H1 (cell line): ENCODE measurements around the gene RAB22A.

Experiments
- CREB1 ChIP-seq: IDR thresholded peaks from 2 replicates; pipeline ENCODE4 v1.6.1; 2012; ENCODE audit warnings: inconsistent platforms
- EGR1 ChIP-seq: IDR thresholded peaks from 2 replicates; pipeline ENCODE4 v1.6.1; 2011; ENCODE audit warnings: low read depth, low read length, borderline replicate concordance
- EP300 ChIP-seq, 2 experiments: IDR thresholded peaks; 1 replicate in 1 of 2; 2 replicates in 1 of 2; pipeline ENCODE4 v1.6.1; 2011 to 2012; ENCODE audit warnings: low read depth in 2 of 2, low read length in 2 of 2, mild to moderate bottlenecking in 2 of 2, borderline replicate concordance in 1 of 2, inconsistent platforms in 1 of 2, moderate library complexity in 1 of 2
- KDM1A ChIP-seq: fragments of 200-600, 300-600 bp; sonication (generic); IDR thresholded peaks from 2 replicates; pipeline ENCODE4 v1.7.1; 2016; ENCODE audit warnings: mild to moderate bottlenecking, low read length, borderline replicate concordance
- PHF8 ChIP-seq: fragments of 200-600 bp; sonication (generic); conservative IDR thresholded peaks from 2 replicates; pipeline ENCODE4 v1.7.1; 2012; ENCODE audit warnings: low read depth, mild to moderate bottlenecking, inconsistent platforms, low read length, moderate library complexity
- POLR2A ChIP-seq, 2 experiments: IDR thresholded peaks; 1 replicate in 1 of 2; 2 replicates in 1 of 2; pipeline ENCODE4 v1.6.1; 2011; ENCODE audit warnings: low read depth in 2 of 2, low read length in 2 of 2, mild to moderate bottlenecking in 2 of 2; ENCODE audit errors: control extremely low read depth in 1 of 2
- POLR2AphosphoS5 ChIP-seq: IDR thresholded peaks from 2 replicates; pipeline ENCODE4 v1.6.1; 2011; ENCODE audit warnings: low read depth, low read length
- RBBP5 ChIP-seq: IDR thresholded peaks from 2 replicates; pipeline ENCODE4 v1.7.1; 2012; ENCODE audit warnings: low read depth, mild to moderate bottlenecking, inconsistent platforms, low read length, moderate library complexity, borderline replicate concordance
- RFX5 ChIP-seq: IDR thresholded peaks from 2 replicates; pipeline ENCODE4 v1.6.1; 2011; ENCODE audit warnings: low read depth, low read length, improper control_type of control experiment, borderline replicate concordance
- SIN3A ChIP-seq, 2 experiments: IDR thresholded peaks in 1 of 2; conservative IDR thresholded peaks in 1 of 2; 2 replicates each; pipeline ENCODE4 v1.6.1; 2011 to 2012; ENCODE audit warnings: low read length in 2 of 2, improper control_type of control experiment in 1 of 2, low read depth in 1 of 2, mild to moderate bottlenecking in 1 of 2
- SP2 ChIP-seq: IDR thresholded peaks from 2 replicates; pipeline ENCODE4 v1.6.1; 2012; ENCODE audit warnings: mild to moderate bottlenecking, low read length, inconsistent platforms
- YY1 ChIP-seq: IDR thresholded peaks from 2 replicates; pipeline ENCODE4 v1.6.1; 2011; ENCODE audit warnings: low read depth, mild to moderate bottlenecking, low read length
- TF ChIP-seq, protein P1 (sequence below), 3 experiments: IDR thresholded peaks; 1 replicate in 2 of 3; 2 replicates in 1 of 3; pipeline versions ENCODE4 v1.5.1 to v1.6.1; 2011; ENCODE audit warnings: low read length in 3 of 3, mild to moderate bottlenecking in 3 of 3, inconsistent platforms in 2 of 3, low read depth in 1 of 3, moderate library complexity in 1 of 3; ENCODE audit not compliant: insufficient read depth in 1 of 3; ENCODE audit errors: control extremely low read depth in 1 of 3
- TF ChIP-seq, protein P2 (sequence below): IDR thresholded peaks from 2 replicates; pipeline ENCODE4 v1.6.1; 2012; ENCODE audit warnings: low read length, inconsistent platforms

DNA sequence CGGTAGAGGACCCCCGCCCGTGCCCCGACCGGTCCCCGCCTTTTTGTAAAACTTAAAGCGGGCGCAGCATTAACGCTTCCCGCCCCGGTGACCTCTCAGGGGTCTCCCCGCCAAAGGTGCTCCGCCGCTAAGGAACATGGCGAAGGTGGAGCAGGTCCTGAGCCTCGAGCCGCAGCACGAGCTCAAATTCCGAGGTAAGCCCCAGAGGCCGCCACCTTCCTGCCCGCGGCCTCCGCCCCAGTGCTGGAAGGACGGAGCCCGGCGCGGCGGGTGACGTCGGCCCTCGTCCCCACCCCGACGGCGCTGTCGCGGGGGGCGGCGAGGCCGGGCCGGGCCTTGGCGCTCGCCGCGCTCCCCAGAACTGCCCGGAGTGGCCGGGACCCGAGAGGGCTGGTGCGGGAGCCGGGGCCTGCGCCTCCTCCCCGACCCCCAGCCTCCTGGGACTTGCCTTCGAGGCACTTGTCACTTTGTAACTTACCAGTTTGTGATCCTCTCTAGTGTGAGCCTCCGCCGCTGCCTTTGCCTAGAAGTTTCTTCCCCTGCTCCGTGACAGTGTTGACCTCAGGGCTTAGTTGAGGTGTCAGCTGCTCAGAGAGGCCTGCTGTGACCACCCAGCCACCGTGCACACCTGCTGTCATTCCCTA lies 79.9 kb downstream of the RAB22A start:
- TF ChIP-seq SIN3A (conservative IDR thresholded peaks at IDR 0.05 in 1 of 2, IDR thresholded peaks at IDR 0.05 in 1 of 2; ENCODE audit: low read depth in 1 of 2, low read length in 2 of 2) (peak in 1 of 2 experiments; percentile 27; a peak in 1 of 4 replicates), PHF8 (peak; percentile 69; the same call in 1 of the 2 replicates), EGR1 (no peak), POLR2A (IDR thresholded peaks at IDR 0.05; ENCODE audit: control extremely low read depth in 1 of 2, low read depth in 2 of 2, low read length in 2 of 2) (no peak), SP2 (no peak), YY1 (no peak), CREB1 (no peak; the same call in none of the 2 replicates), RBBP5 (peak; percentile 94), EP300 (IDR thresholded peaks at IDR 0.05; ENCODE audit: borderline replicate concordance in 1 of 2, low read depth in 2 of 2, low read length in 2 of 2) (no peak), KDM1A (no peak), POLR2AphosphoS5 (peak; percentile 34; the same call in 1 of the 2 replicates), RFX5 (no peak)
- TF ChIP-seq, protein P1, sequence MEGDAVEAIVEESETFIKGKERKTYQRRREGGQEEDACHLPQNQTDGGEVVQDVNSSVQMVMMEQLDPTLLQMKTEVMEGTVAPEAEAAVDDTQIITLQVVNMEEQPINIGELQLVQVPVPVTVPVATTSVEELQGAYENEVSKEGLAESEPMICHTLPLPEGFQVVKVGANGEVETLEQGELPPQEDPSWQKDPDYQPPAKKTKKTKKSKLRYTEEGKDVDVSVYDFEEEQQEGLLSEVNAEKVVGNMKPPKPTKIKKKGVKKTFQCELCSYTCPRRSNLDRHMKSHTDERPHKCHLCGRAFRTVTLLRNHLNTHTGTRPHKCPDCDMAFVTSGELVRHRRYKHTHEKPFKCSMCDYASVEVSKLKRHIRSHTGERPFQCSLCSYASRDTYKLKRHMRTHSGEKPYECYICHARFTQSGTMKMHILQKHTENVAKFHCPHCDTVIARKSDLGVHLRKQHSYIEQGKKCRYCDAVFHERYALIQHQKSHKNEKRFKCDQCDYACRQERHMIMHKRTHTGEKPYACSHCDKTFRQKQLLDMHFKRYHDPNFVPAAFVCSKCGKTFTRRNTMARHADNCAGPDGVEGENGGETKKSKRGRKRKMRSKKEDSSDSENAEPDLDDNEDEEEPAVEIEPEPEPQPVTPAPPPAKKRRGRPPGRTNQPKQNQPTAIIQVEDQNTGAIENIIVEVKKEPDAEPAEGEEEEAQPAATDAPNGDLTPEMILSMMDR (IDR thresholded peaks at IDR 0.05; ENCODE audit: control extremely low read depth in 1 of 3, insufficient read depth in 1 of 3, low read depth in 1 of 3, low read length in 3 of 3), result no peak
- TF ChIP-seq, protein P2, sequence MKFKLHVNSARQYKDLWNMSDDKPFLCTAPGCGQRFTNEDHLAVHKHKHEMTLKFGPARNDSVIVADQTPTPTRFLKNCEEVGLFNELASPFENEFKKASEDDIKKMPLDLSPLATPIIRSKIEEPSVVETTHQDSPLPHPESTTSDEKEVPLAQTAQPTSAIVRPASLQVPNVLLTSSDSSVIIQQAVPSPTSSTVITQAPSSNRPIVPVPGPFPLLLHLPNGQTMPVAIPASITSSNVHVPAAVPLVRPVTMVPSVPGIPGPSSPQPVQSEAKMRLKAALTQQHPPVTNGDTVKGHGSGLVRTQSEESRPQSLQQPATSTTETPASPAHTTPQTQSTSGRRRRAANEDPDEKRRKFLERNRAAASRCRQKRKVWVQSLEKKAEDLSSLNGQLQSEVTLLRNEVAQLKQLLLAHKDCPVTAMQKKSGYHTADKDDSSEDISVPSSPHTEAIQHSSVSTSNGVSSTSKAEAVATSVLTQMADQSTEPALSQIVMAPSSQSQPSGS, result no peak
